Heart left ventricle (tissue), 13 donors: ENCODE data around the gene PLET1.

Source experiments
- POLR2A ChIP-seq, 2 donors: fragments of 450-650 bp; IDR thresholded peaks; one replicate each; pipeline ENCODE4 v1.6.1; 2017; ENCODE audit warnings: antibody characterized with exemption in 2 of 2, mild to moderate bottlenecking in 2 of 2, moderate library complexity in 2 of 2
- TF ChIP-seq, protein P1 (sequence below), 12 donors: fragments of 200-600 bp; sonication (generic) in 4 of 12; IDR thresholded peaks; one replicate each; pipeline versions ENCODE4 v1.5.0 to v1.8.0; 2018 to 2022; ENCODE audit warnings: antibody characterized with exemption in 12 of 12, mild to moderate bottlenecking in 5 of 12
- donor health status: ischemic (EF 13 %, LVEDD 7.1; RV severe dilation, severe dysfunction).
- donor health status: DM: no; HTN: yes; CAD: no.
- donor health status: DM: no; HTN: no; CAD: no.
- donor health status: ischemic (EF 25% LVEDD 6.9; RV normal size, moderate dysfunction).
- donor health status: ischemic (EF 25% LVEDD 5.7; RV mildly dilated, moderate dysfunction).
- donor health status: ischemic (EF 35%, LVEDD 5.7; RV mildly dilated, moderate dysfunction).
- donor health status: nonischemic (EF 11% LVEDD 7.7; RV severe dilation, severe dysfunction).
- donor health status: DM: yes; HTN: yes; CAD: no.
- donor health status: PGD.
- donor health status: ischemic (EF 29% LVEDD 5.4; RV normal size, mild dysfunction).
- donor health status: nonischemic (EF 23%, LVEDD 6.1; RV moderate dilation, normal function).

DNA sequence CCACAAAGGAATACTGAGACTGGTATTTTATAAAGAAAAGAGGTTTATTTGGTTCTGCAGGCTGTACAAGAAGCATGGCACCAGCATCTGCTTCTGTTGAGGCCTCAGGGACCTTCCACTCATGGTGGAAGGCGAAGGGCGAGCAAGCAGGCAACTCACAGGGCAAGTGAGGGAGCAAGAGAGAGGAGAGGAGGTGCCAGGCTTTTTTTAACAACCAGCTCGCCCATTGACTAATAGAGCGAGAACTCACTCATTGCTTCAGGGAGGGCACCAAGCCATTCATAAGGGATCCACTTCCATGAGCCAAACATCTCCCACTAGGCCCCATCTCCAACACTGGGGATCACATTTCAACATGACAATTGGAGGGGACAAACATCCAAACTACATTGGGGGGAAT lies 33.2 kb downstream of the PLET1 start:
- TF ChIP-seq, protein P1, sequence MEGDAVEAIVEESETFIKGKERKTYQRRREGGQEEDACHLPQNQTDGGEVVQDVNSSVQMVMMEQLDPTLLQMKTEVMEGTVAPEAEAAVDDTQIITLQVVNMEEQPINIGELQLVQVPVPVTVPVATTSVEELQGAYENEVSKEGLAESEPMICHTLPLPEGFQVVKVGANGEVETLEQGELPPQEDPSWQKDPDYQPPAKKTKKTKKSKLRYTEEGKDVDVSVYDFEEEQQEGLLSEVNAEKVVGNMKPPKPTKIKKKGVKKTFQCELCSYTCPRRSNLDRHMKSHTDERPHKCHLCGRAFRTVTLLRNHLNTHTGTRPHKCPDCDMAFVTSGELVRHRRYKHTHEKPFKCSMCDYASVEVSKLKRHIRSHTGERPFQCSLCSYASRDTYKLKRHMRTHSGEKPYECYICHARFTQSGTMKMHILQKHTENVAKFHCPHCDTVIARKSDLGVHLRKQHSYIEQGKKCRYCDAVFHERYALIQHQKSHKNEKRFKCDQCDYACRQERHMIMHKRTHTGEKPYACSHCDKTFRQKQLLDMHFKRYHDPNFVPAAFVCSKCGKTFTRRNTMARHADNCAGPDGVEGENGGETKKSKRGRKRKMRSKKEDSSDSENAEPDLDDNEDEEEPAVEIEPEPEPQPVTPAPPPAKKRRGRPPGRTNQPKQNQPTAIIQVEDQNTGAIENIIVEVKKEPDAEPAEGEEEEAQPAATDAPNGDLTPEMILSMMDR (IDR thresholded peaks at IDR 0.05): no peak
- no peak for TF ChIP-seq POLR2A (IDR thresholded peaks at IDR 0.05)
